Stimulated activated CD8-positive, alpha-beta memory T cell treated with anti-CD3 and anti-CD28 coated beads, Interleukin-2, amount 100 ng/mL, for 48 hours (primary cell): Measurements from ENCODE around the gene FAAH2.
"Not testable (repeated sequence)": the region's sequence is repeated elsewhere in the genome, so short reads cannot be mapped to it uniquely, and the experiment has no call there.

ENCODE experiments used
- DNase-seq, 2 donors: peaks; one replicate each; pipeline ENCODE4 v3.0.0-alpha.2; 2020; ENCODE audit warnings: low read depth in 2 of 2

The FAAH2 gene

GRCh38 chrX:57380026-57380796 lies 93.7 kb downstream of the FAAH2 start:
- DNase-seq: no peak

GRCh38 chrX:57394162-57394561 lies 107.7 kb downstream of the FAAH2 start:
- DNase-seq: not testable (repeated sequence)

GRCh38 chrX:57403191-57403590 lies 116.7 kb downstream of the FAAH2 start:
- not testable (repeated sequence) for DNase-seq

GRCh38 chrX:57406149-57406548 lies 119.6 kb downstream of the FAAH2 start:
- DNase-seq: no peak

- no peak for DNase-seq
Measured at GRCh38 chrX:57417827-57418226, 131.3 kb downstream of the FAAH2 start.

GRCh38 chrX:57422289-57422688 lies 135.8 kb downstream of the FAAH2 start:
- no peak for DNase-seq

GRCh38 chrX:57422790-57423189 lies 136.3 kb downstream of the FAAH2 start:
- no peak for DNase-seq

GRCh38 chrX:57445076-57445475 lies 158.6 kb downstream of the FAAH2 start:
- DNase-seq: no peak

GRCh38 chrX:57445832-57446231 lies 159.3 kb downstream of the FAAH2 start:
- no peak for DNase-seq

- DNase-seq: no peak
Measured at GRCh38 chrX:57447856-57448255, 161.3 kb downstream of the FAAH2 start.

GRCh38 chrX:57451426-57452020 lies 165.0 kb downstream of the FAAH2 start:
- DNase-seq: no peak

- peak in 1 of 2 donors; percentile 4 for DNase-seq
Measured at GRCh38 chrX:57453901-57454300, 167.4 kb downstream of the FAAH2 start.

- no peak for DNase-seq
Measured at GRCh38 chrX:57481514-57481913, 195.0 kb downstream of the FAAH2 start.

GRCh38 chrX:57516491-57516890 lies 230.0 kb downstream of the FAAH2 start:
- DNase-seq: no peak

GRCh38 chrX:57519578-57520118 lies 233.1 kb downstream of the FAAH2 start:
- no peak for DNase-seq

GRCh38 chrX:57528670-57529255 lies 242.3 kb downstream of the FAAH2 start:
- no peak for DNase-seq
